GM18858 (cell line): ENCODE measurements around the gene B3GNT8.
"Not testable (repeated sequence)": the region's sequence is repeated elsewhere in the genome, so short reads cannot be mapped to it uniquely, and the experiment has no call there.

Experiments used
- ATAC-seq: cut with Tn5 transposase; IDR thresholded peaks from one replicate; pipeline ENCODE4 v1.9.1; 2021; ENCODE audit not compliant: unreplicated experiment

Gene B3GNT8, protein sequence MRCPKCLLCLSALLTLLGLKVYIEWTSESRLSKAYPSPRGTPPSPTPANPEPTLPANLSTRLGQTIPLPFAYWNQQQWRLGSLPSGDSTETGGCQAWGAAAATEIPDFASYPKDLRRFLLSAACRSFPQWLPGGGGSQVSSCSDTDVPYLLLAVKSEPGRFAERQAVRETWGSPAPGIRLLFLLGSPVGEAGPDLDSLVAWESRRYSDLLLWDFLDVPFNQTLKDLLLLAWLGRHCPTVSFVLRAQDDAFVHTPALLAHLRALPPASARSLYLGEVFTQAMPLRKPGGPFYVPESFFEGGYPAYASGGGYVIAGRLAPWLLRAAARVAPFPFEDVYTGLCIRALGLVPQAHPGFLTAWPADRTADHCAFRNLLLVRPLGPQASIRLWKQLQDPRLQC

DNA sequence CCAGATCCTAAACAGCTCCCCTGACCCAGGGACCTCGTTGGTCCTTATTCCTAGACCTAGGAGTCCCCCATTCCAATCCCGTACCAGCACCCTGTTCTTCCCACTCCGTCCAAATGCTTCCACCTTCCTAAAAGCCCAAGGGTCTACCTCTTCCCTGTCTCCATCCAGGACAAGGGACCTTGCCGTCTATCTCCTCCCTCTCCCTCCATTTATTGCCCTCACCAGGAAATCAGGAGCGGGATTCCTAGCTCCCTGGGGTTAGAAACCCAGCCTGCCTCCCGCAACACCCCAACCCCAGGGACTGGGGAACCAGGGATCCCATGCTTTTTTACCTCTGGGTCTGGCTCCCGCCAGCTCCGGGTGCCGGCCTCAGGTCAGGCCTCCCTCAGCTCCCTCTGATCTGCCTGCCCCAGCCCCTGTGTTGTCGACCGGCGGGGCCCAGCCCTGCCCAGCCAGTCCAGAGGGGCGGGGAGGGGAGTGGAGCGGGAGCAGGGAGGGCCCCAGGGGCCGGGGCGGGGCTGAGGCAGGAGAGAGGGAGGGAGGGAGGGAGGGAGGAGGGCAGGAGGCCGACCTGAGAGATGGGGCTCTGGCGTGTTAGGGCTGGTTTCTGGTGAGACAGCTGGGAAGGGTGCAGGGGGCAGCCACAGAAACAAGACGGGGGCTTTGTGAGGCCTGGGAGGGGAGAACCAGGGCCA, at the start of gene B3GNT8:
Gene B3GNT8 (minus strand): TSS at position 423 of the 695 bp plus-strand sequence. CDS start 596 bp downstream, outside the sequence.
- ATAC-seq = no peak

DNA sequence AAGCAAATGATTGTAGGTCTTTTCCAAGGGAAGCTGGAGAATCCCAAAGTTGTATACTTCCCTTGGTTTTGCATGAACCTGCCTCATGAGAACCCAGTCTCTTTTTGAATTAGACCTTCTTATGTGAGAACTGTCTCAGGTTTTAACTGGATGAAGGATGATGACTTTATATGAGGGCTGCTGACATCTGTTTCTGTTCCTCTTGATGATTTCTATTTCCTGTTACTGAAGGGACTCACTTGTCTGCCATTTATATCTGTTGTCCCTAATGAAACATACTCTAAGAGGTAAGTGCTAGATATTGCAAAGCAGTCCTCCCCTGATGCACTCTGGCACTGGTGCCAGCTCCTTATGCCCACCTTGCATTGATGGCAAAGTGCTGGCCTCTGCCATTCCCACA, 49.4 kb upstream of the B3GNT8 start:
- ATAC-seq = no peak

DNA sequence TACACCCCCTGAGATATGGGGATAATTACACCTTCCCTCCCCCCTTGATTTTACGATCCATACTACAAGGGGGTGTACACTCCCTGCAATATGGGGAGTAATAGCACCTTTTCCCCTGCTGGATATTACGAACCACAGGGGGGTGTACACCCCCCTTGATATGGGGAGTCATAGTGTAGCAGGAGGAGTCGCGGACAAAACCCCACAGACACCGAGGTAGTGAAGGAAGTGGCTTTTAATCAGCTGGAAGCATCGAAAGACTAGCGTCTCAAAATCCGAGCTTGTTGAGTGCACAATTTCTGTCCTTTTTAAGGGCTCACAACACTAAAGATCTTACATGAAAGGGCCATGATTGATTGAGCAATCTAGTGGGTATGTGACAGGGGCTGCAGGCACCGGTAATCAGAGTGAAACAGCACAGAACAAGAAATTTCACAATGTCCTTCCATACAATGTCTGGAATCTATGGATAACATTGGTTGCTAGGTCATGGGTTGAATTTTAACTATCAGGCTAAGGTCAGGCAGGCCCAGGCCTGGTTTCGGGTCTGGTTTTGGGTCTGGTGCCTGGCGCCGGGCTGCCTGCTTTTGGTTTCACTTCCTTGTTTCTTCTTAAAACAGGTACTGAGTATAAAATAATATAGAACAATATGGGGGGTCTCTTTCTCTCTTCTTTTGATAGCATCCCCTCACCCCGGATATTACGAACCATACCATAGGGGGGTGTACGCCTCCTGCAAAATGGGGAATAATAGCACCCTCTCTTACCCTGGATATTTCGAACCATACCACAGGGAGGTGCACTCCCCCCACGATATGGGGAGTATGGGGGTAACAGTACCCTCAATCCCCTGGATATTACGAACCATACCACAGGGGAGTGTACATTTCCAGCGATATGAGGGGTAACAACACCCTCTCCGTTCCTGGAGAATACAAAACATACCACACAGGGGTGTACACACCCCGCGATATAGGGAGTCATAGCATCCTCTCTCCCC, 36.4 kb upstream of the B3GNT8 start:
- ATAC-seq = not testable (repeated sequence)

DNA sequence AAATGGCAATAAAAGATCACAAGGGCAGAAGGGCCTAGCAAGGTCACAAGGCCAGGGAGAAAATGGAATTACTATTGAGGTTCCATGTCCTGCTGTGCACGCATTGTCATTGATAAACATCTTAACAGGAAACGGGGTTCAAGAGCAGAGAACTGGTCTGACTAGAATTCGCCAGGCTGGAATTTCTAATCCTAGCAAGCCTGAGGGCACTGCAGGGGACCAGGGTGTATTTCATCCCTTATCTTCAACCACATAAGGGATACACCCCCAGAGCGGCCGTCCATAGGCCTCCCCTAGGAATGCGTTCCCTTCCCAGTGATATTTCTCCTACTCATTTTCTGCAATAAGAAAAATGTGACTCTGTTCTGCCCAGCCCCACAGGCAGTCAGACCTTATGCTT, 35.3 kb upstream of the B3GNT8 start:
- no peak for ATAC-seq

DNA sequence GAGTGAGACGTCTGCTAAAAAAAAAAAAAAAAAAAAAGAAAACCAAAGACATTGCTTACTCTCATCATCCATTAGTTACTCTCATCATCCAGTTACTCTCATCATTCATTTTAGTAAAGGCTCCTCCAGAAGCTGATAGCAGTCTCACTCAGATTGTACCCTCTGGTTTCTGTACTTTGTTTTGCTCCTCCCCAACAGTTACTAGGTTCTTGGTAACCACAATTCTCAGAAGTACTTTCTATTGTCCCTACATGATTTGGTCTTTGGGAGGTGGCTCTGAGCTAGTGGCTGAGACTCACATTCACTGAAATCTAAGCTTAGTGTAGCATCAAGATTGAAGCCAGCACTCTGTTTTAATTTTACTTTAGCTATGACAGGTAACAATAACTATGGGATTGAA, 30.1 kb upstream of the B3GNT8 start:
- ATAC-seq = no peak

DNA sequence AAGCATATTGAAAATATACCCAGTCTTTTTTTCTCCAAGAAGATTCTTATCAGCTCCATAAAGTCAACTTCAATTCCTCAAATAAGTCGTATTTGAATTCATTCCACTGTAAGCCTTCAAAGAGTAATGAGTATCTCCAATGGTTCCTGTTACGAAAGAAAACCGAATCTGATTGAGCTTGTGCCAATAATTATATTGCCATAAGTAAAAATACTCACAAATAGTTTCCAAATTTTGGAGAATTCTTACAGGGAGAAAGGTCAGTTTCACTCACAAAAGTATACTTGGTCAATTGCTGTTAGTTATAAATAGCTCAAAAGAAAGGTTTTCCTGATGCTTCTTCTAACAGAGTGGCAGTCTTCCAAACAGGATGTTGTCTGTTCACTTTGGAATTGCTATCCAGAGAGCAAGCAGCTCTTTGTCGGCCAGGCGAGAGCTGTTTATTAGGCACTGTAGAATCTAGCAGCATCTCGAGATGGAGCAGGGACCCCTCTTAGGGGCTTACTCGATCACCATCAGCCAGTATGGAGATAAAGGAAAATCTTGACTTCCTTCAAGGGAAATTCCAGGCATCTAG, 29.3 kb upstream of the B3GNT8 start:
- no peak for ATAC-seq

DNA sequence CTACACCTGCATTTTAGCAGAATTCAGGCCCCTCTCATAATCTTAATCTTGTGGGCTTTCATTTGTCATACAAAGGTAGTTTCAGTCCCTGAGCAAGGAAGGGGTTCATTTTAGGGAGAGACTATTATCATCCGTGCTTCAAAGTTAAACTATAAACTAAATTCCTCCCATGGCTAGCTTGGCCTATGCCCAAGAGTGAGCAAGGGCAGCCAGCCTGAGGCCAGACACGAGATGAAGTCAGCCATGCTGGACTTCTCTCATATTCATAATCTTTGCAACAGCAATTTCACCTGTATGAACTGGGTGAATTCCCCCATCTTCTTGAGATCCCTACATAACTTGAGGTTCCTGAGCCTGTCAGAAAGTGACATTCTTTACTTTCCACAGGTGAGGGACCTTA, 28.8 kb upstream of the B3GNT8 start:
- ATAC-seq = no peak

DNA sequence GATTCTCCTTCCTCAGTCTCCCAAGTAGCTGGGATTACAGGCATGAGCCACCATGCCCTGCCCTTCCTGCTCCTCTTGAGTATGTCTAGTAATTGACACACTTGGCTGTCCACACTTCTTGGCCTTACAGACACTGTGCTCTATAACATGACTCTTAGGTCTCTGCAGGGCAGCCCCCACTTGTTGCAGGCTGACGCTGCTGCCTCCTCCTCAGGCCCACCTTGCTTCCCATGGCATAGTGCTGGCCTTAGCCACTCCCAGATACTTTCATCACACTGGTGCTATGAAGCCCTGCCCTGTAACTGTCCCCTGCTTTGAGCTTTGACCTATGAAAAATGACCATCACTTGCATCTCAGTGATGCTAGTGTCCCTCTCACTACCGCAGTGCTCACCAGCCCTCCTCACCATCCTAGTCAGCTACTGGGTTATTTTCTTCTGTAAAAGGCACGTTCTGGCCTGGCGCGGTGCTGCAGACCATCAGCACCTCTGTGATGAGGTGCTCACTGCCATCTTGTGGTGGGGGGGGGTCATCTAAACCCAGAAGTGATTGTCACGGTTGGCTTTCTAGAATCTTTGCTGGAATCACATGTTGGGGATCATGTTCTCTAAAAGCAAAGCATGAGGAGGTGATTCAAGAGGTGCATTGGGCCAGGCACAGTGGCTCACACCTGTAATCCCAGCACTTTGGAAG, 25.6 kb upstream of the B3GNT8 start:
- ATAC-seq = no peak

DNA sequence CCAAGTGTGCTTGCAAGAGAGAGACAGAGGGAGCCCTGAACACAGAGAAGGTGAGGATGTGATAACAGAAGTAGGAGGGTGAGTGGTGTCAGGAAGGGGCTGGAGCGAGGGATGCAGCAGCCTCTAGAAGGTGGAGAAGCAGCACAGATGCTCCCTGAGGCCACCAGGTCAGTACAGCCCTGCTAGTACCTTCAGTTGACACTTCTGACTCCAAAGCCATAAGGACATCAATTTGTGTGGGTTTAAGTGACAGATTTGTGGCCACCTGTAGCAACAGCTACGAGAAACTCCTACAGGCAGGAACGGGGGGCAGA, 22.6 kb upstream of the B3GNT8 start:
- no peak for ATAC-seq

DNA sequence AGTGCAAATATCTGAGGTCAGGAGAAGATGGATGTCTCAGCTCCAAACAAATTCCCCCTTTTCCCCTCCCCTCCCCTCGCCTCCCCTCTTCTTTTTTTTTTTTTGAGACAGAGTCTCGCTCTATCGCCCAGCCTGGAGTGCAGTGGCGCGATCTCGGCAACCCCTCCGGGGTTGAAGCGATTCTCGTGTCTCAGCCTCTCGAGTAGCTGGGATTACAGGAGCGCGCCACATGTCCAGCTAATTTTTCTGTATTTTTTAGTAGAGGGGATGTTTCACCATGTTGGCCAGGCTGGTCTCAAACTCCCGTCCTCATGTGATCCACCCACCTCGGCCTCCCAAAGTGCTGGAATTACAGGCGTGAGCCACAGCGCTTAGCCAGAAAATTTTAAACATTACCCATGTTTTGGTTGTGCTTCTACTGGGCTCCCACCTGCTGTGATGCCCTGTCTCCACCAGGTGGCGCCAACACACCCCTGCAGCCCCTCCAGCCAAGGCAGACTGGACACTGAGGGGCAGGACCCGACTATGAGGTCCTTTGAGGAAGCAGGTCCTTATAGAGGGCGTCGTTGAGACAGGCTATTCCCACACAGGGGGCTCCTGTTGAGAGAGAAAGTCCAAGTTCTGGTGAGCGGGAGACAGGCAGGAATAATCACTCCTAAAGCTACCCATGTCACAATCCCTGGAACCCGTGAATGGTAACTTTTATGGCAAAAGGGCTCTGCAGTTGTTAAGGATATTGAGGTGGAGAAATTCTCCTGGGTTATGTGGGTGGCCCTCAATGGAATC, 22.1 kb upstream of the B3GNT8 start:
- ATAC-seq = no peak

DNA sequence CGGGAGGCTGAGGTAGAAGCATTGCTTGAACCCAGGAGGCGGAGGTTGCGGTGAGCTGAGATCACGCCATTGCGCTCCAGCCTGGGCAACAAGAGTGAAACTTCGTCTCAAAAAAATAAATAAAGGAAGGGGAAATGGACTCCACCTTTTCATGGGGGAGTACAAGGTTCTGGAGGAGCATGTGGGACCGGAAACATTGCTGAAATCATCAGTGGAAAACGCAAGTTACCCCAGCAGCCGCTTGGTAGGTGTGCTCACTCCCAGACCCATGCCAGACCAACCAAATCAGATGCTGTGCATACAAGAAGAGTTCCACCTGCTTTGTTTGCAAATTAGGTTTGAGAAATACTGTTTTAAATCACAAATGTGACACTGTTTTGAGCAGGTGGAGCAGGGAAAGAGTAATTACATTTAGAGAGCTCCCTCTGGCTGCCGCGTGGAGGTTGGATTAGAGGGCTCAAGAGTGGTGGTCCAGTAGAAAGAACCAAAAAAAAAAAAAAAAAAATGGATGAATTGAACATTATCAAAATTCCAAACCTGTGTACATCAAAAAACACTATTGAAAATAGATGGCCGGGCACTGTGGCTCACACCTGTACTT, 20.7 kb upstream of the B3GNT8 start:
- ATAC-seq = no peak

DNA sequence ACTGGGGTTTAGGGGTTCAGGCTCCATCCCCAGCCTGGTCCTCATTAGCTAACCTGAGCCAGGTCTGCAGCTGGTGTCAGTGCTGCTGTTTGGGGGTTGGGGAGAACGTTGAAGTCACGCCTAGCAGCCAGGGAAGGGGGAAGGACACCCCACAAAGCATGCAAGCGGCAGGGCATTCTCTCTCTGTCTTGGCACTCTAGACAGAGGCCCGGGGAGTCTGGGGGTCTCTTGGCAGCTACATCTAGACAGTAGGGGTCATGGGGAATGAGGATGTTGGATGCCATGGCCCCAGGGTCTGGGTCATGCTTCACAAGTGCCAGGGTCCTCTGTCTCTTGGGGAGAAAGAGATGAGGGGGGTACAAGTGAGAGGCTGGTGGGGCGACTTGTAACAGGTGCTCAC, 18.4 kb upstream of the B3GNT8 start:
- no peak for ATAC-seq

DNA sequence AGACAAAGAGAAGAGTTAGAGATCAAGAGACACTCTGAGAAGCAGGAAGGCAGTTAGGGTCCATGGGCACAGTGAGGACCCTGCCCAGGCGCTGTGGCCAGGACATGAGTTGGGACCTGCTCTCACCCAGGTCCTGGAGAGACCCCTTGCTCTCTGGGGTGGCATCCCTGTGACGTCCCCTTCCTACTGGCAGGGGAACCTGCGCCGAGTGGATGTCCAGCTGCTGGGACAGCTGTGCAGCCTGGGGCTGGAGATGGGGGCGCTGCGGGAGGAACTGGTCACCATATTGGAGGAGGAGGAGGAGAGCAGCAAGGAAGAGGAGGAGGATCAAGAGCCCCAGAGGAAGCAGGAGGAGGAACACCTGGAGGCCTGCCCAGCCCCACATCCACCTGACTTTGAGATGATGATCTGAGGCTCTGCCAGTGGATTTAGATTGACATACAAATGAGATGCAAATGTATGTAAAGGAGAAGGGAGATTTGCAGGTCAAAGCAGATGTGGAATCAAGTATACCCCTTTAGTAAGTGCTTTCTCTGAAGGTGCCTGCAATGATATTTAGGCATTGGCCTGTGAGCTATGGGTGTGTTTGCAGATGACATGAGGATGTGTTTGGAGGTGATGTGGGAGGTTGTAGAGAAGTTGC, 16.8 kb upstream of the B3GNT8 start:
- no peak for ATAC-seq

DNA sequence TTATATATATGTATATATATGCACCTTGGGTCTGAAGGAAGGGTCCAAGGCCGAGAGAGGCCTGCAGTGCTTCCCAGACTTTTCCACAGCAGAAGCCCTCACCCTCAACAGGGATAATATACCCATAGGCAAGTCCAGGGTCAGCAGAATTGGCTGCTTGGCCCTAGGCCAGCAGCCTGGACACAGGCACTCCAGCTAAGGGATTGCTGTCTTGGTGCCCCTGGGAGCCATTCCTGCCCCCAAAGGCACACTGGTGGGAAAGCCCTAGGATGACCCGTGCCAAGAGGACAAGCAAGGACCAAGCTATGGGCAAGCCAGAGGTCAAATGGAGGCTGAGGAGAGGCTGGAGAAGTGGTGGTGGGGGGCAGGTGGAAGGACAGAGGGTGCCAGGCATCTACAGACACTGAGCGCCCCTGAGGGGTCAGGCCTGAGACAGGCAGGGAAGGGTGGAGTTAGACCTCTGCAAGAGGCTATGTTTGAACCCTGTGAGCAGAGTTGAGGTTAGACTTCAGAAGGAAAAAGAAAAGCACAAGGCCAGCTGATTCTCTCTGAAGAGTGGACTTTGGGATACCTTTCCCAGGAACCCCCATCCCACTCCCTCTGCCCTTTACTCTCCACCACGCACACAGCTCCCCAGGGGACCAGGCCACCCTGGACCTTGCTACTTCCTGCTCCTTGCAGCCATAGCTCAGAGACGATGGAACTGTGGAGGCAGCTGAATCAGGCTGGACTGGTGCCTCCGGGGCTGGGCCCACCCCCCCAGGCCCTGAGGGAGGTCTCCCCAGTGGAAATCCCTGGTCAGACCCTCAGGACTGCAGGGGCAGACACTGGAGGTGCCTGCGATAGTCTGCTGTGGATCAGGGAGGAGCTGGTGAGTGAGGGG, 15.5 kb upstream of the B3GNT8 start, which contains the start of gene ERICH4:
Gene ERICH4 (plus strand): TSS at position 684 of the 883 bp plus-strand sequence. CDS start 14 bp downstream, at position 698.
- ATAC-seq = no peak

DNA sequence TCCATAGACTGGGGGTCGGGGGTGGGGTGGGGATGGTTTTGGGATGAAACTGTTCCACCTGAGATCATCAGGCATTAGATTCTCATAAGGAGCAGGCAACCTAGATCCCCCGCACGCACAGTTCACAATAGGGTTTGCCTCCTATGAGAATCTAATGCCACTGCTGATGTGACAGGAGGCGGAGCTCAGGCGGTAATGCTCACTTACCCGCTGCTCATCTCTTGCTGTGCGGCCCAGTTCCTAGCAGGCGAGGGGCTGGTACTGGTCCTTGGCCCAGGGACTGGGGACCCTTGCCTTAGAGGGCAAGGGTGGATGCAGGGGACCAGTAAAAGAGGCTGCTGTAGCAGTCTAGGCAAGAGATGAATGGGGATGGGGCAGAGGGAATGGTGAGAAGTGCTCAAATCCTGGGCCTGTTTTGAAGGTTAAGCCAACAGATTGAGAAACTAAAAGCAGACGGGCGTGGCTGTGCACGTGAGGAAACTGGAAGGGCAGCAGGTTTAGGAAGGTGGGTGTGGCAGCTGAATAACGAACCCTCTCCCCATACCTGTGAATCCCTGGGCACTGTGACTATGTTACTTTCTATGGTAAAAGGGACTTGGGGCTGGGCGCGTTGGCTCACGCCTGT, 14.3 kb upstream of the B3GNT8 start:
- ATAC-seq = no peak

DNA sequence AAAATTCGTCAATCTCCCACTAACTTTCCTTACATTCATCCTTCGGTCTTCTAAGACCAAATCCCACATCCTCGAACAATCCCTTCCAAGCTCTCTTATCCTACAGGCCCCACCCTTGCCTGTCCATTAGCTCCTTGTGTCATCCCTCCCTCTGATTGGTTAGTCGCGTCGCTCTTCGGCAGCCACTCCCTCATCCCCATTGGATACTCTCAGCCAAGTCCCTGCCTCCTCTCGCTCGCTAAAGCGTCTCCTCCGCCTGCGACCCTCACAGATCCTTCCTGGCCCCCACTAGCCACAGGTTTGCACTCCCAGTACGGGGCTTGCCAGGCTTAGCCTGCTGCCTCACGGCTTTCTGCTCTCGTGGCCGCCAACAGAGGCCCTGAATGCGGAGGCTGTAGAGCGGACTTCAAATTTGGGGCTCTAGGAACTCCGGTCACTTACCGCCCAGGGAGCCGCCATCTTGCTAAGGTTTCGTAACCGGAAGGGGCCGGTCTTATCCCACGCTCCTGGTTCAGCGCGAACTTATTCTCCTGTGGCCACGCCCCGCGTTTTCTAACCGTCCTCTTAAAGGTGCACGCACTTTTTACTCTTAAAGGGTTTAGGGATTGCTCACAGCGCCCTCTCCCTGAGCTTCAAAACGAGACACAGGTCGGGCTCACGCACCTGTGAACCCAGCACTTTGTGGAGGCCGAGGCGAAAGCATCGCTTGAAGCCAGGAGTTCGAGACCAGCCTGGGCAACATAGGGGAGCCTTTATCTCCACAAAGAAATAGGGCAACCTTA, 12.5 kb upstream of the B3GNT8 start, which contains the start of gene DMAC2:
Gene DMAC2 (minus strand): TSS at position 472 of the 782 bp plus-strand sequence. CDS start 13 bp downstream, at position 459.
- ATAC-seq = peak; percentile 81
